ENCODE results near the gene VEGFC.

VEGFC gene

GRCh38 chr4:176635372-176636261, 157.1 kb downstream of the VEGFC start:
- Histone ChIP-seq H3K9ac (no peak overlapping the region), H3K4me1 (ENCODE audit: low read depth, poor library complexity, severe bottlenecking) (no peaks in the 10 kb centered on the region), H3K79me2 (ENCODE audit: insufficient read depth, low read depth) (no peaks in the 10 kb centered on the region), H3K27ac (no peak overlapping the region), H3K4me2 (no peak overlapping the region), H3K27me3 (ENCODE audit: insufficient read depth, low read depth) (no peaks in the 10 kb centered on the region), H3K4me3 (IDR thresholded peaks at IDR 0.05; ENCODE audit: insufficient read depth, low read depth, low read length) (no peak overlapping the region), H3K36me3 (ENCODE audit: insufficient read depth) (no peaks in the 10 kb centered on the region), H4K20me1 (ENCODE audit: insufficient read depth) (no peaks in the 10 kb centered on the region), H2AFZ (ENCODE audit: low read depth) (no peak overlapping the region)
- no peak for TF ChIP-seq CTCF (conservative IDR thresholded peaks at IDR 0.05; ENCODE audit: low read depth, low read length)
